ENCODE results near the gene COA8.
A peak's percentile ranks its signal among the peaks of the same experiment; 100 is the strongest.
"Not testable (repeated sequence)": the region's sequence is repeated elsewhere in the genome, so short reads cannot be mapped to it uniquely, and the experiment has no call there.

The COA8 gene

DNA sequence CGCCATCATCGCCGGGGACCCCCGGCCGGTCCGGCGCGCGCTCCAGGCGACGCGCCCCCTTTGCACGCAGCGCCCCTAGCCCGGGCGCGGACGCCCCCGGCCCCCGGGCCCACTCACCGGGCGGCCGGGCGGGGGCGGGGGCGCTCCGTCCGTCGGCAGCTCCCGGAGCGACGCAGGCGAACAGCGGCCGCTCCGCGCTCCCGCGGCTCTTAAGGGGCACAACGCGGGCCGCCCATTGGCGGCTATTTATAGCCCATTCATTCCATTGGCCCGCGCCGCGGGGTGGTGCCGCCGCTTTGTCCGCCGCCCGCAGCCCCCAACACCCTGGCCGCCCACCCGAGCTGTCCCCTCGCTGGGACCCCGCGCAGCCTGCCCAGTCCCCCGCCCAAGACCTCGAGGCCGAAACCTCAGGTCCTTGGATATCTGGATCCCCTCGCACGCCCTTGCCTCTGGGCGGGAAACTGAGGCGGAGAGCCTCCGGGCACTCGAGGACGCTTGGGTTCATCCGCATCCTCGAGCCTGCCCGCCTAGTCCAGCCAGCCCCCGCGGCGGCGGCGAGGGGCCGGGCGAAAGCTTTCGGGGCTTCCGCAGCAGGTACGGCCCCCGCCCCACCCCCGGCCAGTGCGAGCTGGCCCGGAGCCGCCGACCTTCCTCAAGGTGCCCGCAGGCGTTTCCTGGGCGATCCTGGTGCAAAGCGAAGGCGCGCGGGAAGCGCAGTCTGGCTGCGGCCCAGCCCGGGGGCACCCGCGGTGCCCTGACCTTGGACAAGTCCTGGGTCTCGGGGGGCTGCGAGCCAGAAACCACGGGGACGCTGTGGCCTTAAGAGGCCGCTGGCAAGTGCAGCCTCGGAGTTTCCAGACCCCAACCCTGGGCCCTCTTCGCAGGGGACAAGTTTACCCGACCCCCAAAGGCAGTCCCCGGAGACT is 39.8 kb upstream of the COA8 start, which contains the start of gene CKB:
CKB (minus strand) TSS at position 182 of the 926 bp plus-strand sequence. CDS start 337 bp downstream, outside the sequence.
- H3K9me3 Mint-ChIP-seq, result no peaks in the 10 kb centered on the region
- peaks cover 19% of the 10 kb centered on the region for H3K27me3 Mint-ChIP-seq
- peaks cover 52% of the 10 kb centered on the region for H3K4me1 Mint-ChIP-seq

DNA sequence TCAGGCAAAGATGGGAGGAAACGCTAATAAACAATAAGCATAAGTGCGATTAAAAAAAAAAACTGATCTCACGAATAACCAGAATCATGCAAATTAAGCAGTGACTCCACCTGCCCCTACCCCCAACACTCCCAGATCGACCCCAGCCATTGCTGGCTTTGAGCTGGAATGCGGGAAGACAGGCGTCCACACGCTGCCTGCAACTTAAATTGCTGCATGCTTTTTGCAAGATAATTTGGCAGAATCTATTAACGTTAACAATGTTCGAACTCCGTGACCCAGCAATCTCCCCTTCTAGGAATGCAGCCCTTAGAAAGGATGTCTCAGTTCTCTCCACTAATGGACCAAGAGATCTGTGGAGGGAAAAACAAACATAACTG is 39.2 kb upstream of the COA8 start:
- H3K27ac Mint-ChIP-seq, result no peak overlapping the region
- H3K4me3 Mint-ChIP-seq, result no peak overlapping the region
- peaks cover 18% of the 10 kb centered on the region for H3K27me3 Mint-ChIP-seq
- no peaks in the 10 kb centered on the region for H3K36me3 Mint-ChIP-seq
- H3K4me1 Mint-ChIP-seq, result peaks cover 58% of the 10 kb centered on the region
- no peaks in the 10 kb centered on the region for H3K9me3 Mint-ChIP-seq
- no peak for ATAC-seq

More for the DNA sequence above, 39.8 kb upstream of the COA8 start, which contains the start of gene CKB:
- H3K36me3 Mint-ChIP-seq, result no peaks in the 10 kb centered on the region
- ATAC-seq, result no peak
- peak within 1 kb of the TSS; percentile 34 for H3K4me3 Mint-ChIP-seq
- no peak within 1 kb of the TSS for H3K27ac Mint-ChIP-seq

DNA sequence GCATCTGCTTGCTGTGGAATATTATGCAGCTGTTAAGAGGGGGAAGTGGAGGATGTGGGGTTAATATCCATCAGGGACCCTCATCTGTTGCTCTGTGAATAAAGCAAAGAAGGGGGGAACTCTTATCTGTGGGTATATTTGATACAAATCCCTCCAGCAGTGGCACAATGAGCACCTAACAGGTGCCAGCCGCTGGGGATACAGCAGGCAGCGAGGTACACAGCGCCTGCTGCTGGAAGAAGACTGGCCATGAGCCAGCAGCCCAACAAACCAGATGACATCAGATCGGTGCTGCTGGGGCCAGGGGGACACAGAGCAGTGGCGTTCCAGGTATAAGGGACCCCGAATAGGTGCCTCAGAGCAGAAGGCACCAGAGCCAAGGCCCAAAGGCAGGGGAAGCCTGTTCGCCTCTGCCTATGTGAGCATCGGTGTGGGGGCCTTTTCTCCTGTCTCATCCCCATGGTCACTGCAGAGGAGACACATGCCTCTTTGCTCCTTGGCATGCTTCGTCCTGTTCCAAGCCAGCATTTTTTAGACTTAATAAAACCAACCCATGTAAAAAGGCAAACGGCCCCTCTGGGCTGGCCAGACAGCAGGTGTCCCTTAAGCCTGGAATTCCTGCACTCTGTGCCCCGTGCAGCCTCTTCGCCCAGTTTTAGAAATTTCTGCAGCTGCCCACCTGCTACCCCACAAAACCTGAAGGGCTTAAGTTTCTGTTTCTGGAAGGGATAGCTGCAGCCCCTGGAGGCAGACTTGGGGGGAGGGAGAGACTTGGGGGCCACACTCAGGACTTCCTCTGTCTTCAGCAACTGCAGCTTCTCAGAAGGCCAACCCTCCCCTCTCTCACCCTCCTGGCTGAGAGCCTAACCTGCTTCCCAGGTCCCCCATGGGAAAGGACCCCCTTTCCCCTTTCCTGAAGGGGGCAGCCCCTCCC is 38.5 kb upstream of the COA8 start:
- no peaks in the 10 kb centered on the region for H3K36me3 Mint-ChIP-seq
- H3K27ac Mint-ChIP-seq, result no peak overlapping the region
- H3K4me1 Mint-ChIP-seq, result peaks cover 56% of the 10 kb centered on the region
- no peak overlapping the region for H3K4me3 Mint-ChIP-seq
- no peak for ATAC-seq
- H3K27me3 Mint-ChIP-seq, result peaks cover 11% of the 10 kb centered on the region
- H3K9me3 Mint-ChIP-seq, result no peaks in the 10 kb centered on the region

DNA sequence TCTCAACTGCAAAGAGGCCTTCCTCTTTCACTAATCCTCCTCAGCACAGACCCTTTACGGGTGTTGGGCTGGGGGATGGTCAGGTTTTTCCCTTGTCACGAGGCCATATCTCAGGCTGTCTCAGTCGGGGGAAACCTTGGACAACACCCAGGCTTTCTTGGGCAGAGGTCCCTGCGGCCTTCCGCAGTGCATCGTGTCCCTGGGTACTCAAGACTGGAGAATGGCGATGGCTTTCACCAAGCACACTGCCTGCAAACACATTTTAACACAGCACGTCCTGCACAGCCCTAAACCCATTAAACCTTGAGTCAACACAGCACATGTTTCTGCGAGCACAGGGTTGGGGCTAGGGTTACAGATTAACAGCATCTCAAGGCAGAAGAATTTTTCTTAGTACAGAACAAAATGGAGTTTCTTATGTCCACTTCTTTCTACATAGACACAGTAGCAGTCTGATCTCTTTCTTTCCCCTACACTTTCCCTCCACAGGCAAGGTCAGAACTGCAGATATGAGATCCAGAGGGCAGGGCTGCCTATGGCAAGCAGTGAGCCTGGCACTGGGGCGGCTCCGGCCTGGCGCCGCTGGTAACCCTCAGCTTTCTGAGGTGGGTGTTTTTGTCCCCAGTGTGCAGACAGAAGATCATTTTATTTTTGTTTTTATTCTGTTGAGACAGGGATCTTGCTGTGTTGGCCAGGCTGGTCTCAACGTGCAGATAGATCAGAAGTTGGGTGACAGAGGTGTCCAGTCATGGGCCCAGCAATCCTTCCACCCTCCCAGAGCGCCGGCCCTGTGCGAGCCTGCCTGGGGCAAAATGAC is 37.1 kb upstream of the COA8 start:
- not testable (repeated sequence) for H3K9me3 Mint-ChIP-seq, H3K27me3 Mint-ChIP-seq, H3K36me3 Mint-ChIP-seq, ATAC-seq, H3K4me3 Mint-ChIP-seq
- Mint-ChIP-seq H3K27ac (peak overlapping the region; percentile 84), H3K4me1 (peaks cover 56% of the 10 kb centered on the region)

DNA sequence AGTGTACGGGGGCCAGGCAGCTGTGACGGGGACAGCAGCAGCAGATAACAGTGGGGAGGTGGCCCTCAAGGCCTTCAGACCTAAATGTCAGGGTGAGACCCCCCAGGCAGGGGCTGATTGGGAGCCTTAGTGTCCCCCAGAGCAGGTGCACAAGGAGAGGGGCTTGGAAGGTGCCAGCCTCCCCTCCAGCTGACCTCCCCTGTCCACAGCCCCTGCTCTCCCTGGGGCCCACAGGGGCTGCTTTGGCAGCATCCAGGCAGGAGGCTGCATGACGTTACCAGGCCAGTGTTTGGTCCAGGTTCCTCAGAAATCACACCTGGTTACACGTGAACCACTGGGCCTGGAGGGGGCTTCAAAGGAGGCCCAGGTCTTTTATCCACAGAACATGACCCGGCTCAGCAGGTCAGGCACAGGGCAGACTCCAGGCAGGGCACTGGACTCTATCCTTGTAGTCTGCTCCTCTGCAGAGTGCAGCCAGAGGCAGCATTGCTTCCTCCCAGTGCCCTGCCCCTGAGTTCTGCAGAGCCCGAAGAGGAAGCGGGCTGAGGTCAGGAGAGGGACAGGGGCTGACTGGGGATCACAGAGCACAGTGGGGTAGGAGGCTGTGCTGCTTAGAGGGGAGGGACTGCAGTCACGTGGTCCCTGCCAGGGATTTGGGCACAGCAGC is 36.4 kb upstream of the COA8 start:
- peaks cover 6% of the 10 kb centered on the region for H3K36me3 Mint-ChIP-seq
- H3K9me3 Mint-ChIP-seq, result no peaks in the 10 kb centered on the region
- no peak for ATAC-seq
- peak overlapping the region; percentile 84 for H3K27ac Mint-ChIP-seq
- no peaks in the 10 kb centered on the region for H3K27me3 Mint-ChIP-seq
- peaks cover 62% of the 10 kb centered on the region for H3K4me1 Mint-ChIP-seq
- no peak overlapping the region for H3K4me3 Mint-ChIP-seq

DNA sequence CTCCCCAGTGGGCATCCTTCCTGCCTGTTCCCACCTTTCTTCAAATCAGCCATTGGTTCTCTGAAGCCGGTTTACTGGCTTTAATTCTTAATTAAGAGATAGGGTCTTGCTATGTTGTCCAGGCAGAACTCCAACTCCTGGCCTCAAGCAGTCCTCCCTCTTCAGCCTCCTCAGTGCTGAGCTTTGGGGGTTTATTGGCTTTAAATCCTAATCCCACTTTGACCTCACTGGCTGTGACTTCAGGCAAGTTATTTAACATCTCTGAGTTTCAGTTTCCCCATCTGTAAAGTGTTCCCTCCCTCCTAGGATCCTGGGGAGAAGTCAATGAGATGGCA is 35.9 kb upstream of the COA8 start:
- ATAC-seq, result no peak
- Mint-ChIP-seq H3K4me1 (peaks cover 67% of the 10 kb centered on the region), H3K27me3 (no peaks in the 10 kb centered on the region), H3K4me3 (peak overlapping the region; percentile 98), H3K36me3 (peaks cover 10% of the 10 kb centered on the region), H3K27ac (peak overlapping the region; percentile 84), H3K9me3 (no peaks in the 10 kb centered on the region)

DNA sequence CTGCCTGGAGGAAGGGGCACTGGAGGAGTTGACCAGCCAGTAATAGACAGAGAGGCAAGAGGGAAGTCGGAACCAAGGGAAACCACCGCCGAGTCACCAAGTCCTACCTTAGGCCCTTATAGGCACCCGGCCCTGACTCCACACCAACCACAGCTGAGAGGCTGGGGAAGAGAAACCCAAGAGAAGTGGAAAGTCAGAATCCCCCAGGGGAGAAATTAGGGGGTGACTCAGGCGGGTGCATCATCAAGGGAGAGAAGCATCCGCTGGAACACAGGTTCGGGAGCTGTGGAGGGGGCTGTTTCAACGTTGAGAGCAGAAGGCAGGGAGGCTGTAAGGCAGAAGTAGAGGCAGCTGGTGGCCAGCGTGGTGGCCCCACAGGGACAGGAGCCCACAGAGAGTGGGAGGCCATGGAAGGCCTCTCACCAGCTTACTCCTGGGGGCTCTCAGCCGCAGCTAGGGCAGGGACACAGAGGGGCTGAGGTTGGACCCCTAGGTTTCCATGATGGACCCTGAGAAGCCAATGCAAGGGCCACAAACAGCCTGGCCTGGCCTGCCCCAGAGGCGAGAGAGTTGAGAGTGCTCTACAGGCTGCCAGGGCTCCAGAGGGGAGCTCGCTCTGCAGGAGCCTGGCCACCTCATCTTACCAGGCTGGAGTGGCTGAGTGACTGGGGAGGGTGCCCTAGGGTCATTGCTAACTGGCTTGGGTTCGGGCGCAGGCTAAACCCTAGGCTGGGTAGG is 35.2 kb upstream of the COA8 start:
- H3K36me3 Mint-ChIP-seq, result peaks cover 10% of the 10 kb centered on the region
- H3K27me3 Mint-ChIP-seq, result no peaks in the 10 kb centered on the region
- H3K4me3 Mint-ChIP-seq, result peak overlapping the region; percentile 98
- peaks cover 69% of the 10 kb centered on the region for H3K4me1 Mint-ChIP-seq
- ATAC-seq, result peak; percentile 95
- peak overlapping the region; percentile 84 for H3K27ac Mint-ChIP-seq
- no peaks in the 10 kb centered on the region for H3K9me3 Mint-ChIP-seq

DNA sequence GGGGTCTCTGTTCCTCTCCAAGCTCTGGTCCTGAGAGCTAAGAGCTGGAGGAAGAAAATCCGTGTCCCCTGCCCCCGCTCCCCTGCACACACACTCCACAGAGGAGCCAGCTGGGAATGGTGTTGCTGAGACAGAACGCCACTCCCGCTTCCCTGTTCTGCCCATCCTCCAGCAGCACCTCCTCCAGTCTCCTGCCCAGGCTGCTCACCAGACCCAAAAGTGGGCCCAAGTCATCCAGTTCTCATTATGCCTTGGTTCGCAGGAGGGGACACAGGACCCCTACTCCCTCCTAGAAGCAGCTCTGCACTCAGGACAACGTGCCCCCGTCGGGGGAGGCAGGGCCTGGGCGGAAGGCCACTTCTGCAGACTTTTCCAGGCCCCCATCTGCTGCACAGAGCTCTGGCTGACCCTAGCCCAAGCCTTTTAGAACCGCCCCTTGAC is 34.6 kb upstream of the COA8 start:
- peaks cover 10% of the 10 kb centered on the region for H3K36me3 Mint-ChIP-seq
- no peaks in the 10 kb centered on the region for H3K27me3 Mint-ChIP-seq
- H3K27ac Mint-ChIP-seq, result peak overlapping the region; percentile 84
- ATAC-seq, result no peak
- no peaks in the 10 kb centered on the region for H3K9me3 Mint-ChIP-seq
- H3K4me3 Mint-ChIP-seq, result peak overlapping the region; percentile 98
- peaks cover 69% of the 10 kb centered on the region for H3K4me1 Mint-ChIP-seq

DNA sequence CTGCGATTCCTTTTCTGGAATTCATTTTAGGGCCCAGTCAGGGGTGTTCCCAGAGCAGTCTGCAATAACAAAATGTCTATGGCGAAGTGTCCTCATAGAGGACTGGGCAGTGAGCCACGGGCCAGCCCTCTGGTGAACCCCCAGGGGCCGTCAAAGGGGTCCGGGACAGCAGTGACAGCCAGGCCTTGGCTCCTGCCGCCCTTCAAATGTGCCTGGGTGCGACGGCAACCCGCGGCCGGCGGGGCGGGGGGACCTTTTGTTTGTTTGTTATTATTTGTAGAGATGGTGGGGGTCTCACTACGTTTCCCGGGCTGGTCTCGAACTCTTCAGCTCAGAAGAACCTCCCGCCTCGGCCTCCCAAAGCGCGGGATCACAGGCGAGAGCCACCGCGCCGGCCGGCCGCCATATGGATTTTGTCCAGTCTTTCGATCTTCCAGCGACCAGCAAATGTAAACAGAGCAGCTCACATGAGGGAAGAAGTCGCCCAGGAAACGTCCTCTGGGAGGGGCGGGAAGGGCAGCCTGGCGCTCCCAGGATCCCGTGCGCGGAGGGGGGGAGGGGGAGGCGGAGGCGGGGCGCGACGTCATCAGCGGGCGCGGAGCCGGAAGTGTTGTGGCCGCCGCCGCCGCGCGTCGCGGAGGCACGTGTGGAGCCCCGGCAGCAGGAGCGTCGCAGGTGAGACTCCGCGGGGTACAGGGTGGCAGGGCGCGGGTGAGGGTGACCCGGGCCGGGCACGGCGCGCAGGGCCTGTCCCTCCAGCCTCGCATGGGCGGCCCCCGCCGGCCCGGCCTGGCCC is 34.0 kb upstream of the COA8 start, which contains the start of gene TRMT61A:
TRMT61A (plus strand) TSS at position 610 of the 796 bp plus-strand sequence. CDS start 783 bp downstream, outside the sequence.
- Mint-ChIP-seq H3K9me3 (no peaks in the 10 kb centered on the region), H3K4me3 (peak within 1 kb of the TSS; percentile 98), H3K36me3 (peaks cover 10% of the 10 kb centered on the region), H3K27ac (peak within 1 kb of the TSS; percentile 84), H3K27me3 (no peaks in the 10 kb centered on the region), H3K4me1 (peaks cover 69% of the 10 kb centered on the region)
- ATAC-seq, result peak; percentile 60

DNA sequence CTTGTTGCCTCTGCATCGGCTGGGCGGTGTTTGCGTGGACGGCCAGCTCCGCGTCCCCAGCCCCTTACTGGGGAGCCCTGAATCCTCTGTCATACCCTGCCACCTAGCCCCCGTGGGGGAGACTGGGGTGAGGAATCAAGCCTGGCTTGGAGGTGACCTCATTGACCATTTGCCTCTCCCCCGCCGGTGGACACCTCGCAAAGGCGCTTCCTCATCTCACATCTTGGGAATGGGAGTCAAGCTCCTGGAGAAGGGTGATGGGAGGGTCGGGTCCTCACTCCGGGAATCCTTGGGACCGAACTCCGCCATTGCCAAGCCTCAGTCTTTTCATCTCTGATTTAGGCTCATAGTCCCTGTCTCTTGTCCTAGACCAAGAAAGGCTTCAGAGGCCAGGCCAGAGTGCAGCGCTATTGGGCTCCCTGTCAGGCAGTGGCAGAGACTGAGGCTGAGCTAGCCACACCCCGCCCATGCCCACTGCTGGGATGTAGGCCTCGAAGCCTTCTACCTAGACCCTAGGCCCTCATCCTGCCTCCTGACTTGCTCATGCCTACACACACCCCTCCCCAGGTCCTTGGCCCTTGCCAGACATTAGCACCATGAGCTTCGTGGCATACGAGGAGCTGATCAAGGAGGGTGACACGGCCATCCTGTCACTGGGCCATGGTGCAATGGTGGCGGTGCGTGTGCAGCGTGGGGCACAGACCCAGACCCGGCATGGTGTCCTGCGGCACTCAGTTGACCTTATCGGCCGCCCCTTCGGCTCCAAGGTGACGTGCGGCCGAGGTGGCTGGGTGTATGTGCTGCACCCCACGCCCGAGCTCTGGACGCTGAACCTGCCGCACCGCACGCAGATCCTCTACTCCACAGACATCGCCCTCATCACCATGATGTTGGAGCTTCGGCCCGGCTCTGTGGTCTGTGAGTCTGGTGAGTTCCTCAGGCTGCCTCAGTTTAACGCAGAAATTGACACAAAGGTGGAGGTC is 33.1 kb upstream of the COA8 start:
- Mint-ChIP-seq H3K4me3 (peak overlapping the region; percentile 98), H3K36me3 (peaks cover 10% of the 10 kb centered on the region), H3K27ac (peak overlapping the region; percentile 84), H3K27me3 (no peaks in the 10 kb centered on the region), H3K9me3 (no peaks in the 10 kb centered on the region), H3K4me1 (peaks cover 69% of the 10 kb centered on the region)
- ATAC-seq, result no peak

DNA sequence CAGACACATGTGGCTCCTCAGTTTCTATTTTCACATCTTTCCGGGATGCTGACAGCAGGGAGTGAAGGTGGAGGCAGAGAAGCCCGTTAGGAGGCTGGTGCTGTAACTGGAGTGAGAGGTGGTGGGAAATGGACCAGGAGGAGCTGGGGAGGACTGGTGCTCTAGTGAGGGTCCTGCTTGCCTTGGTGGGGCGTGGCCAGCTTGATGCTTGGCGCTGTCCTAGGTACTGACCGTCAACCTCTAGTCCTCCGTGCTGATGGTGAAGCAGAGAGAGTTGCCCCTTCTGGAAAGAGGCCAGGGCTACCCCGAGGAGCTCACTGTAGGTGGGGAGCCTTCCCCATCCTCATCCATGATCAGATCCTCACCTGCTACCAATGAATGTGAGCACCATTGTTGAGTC is 32.4 kb upstream of the COA8 start:
- Mint-ChIP-seq H3K27ac (peak overlapping the region; percentile 84), H3K4me3 (peak overlapping the region; percentile 98), H3K27me3 (no peaks in the 10 kb centered on the region), H3K9me3 (no peaks in the 10 kb centered on the region), H3K4me1 (peaks cover 63% of the 10 kb centered on the region), H3K36me3 (peaks cover 10% of the 10 kb centered on the region)
- ATAC-seq, result no peak

DNA sequence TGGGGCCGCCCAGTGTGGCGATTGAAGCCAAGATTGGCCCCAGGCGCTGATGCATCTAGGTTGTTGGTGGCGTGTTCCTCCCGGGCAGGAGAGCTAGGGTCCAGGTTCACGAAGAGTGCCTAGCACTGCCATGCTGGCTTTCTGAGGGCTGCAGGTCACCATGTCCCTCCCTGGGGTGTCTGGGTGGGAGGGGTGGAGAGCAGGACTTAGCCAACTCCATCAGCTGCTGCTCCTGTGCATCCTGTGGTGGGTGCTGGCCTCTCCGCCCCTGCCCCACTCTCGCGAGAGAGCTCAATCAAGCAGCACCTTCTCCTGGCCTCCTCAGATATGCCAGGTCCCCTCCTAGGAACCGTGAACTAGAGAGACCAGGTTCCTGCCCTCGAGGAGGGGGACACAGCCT is 31.9 kb upstream of the COA8 start:
- ATAC-seq, result no peak
- no peaks in the 10 kb centered on the region for H3K27me3 Mint-ChIP-seq
- peaks cover 10% of the 10 kb centered on the region for H3K36me3 Mint-ChIP-seq
- H3K4me3 Mint-ChIP-seq, result no peak overlapping the region
- H3K9me3 Mint-ChIP-seq, result no peaks in the 10 kb centered on the region
- peaks cover 59% of the 10 kb centered on the region for H3K4me1 Mint-ChIP-seq
- peak overlapping the region; percentile 39 for H3K27ac Mint-ChIP-seq

Data from stimulated activated memory B cell treated with anti-CD40 and anti-IgM and Interleukin-4, amounts not matched to agents 10 μg/mL and 1 μg/mL and 100 μg/mL, for 72 hours (primary cell).